ENCODE measurements around the gene SEZ6L2. TPM values are rescaled to one million over a fixed set of nuclear protein-coding genes. Genes with fewer than 3 reads are reported as not detected.
"Not testable (repeated sequence)": the region's sequence is repeated elsewhere in the genome, so short reads cannot be mapped to it uniquely, and the experiment has no call there.

SEZ6L2 gene
- total RNA-seq, 1 donor from 2014 or later, result 2.1 TPM

GRCh38 chr16:29910819-29911675 is 11.7 kb upstream of the SEZ6L2 start:
- H3K9ac ChIP-seq (ENCODE audit: low read depth in 1 of 3, low read length in 3 of 3), result no peak overlapping the region
- no peaks in the 10 kb centered on the region for H3K9me3 ChIP-seq (ENCODE audit: control insufficient read depth in 3 of 3, low read length in 3 of 3)
- H3K27ac ChIP-seq (ENCODE audit: low read depth, low read length), result no peak overlapping the region
- H3K27me3 ChIP-seq (ENCODE audit: control insufficient read depth in 3 of 3, insufficient read depth in 3 of 3, low read length in 3 of 3), result peaks cover 0 to 2% (median 0%) of the 10 kb centered on the region in 3 donors
- peaks cover 0 to 2% (median 0%) of the 10 kb centered on the region in 3 donors for H3K36me3 ChIP-seq (ENCODE audit: control insufficient read depth in 3 of 3, insufficient read depth in 3 of 3, low read length in 3 of 3)
- H3K4me1 ChIP-seq (ENCODE audit: control insufficient read depth in 3 of 3, insufficient read depth in 3 of 3, low read length in 3 of 3), result no peaks in the 10 kb centered on the region
- H3K4me3 ChIP-seq (ENCODE audit: low read length in 3 of 3), result no peak overlapping the region

DNA sequence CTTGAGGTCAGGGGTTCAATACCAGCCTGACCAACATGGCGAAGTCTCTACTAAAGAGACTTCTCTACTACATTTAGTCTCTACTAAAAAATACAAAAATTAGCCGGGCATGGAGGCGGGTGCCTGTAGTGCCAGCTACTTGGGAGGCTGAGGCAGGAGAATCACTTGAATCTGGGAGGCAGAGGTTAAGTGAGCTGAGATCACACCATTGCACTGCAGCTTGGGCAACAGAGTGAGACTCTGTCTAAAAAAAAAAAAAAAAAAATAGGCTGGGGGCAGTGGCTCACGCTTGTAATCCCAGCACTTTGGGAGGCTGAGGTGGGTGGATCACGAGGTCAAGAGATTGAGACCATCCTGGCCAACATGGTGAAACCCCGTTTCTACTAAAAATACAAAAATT is 10.5 kb upstream of the SEZ6L2 start:
- not testable (repeated sequence) for H3K4me1 ChIP-seq (ENCODE audit: control insufficient read depth in 3 of 3, insufficient read depth in 3 of 3, low read length in 3 of 3); H3K36me3 ChIP-seq (ENCODE audit: control insufficient read depth in 3 of 3, insufficient read depth in 3 of 3, low read length in 3 of 3); H3K27me3 ChIP-seq (ENCODE audit: control insufficient read depth in 3 of 3, insufficient read depth in 3 of 3, low read length in 3 of 3); H3K9ac ChIP-seq (ENCODE audit: low read depth in 1 of 3, low read length in 3 of 3); H3K4me3 ChIP-seq (ENCODE audit: low read length in 3 of 3); H3K9me3 ChIP-seq (ENCODE audit: control insufficient read depth in 3 of 3, low read length in 3 of 3); H3K27ac ChIP-seq (ENCODE audit: low read depth, low read length)

GRCh38 chr16:29909391-29909790 is 10.0 kb upstream of the SEZ6L2 start:
- Histone ChIP-seq H3K27ac (ENCODE audit: low read depth, low read length) (no peak overlapping the region), H3K9me3 (ENCODE audit: control insufficient read depth in 3 of 3, low read length in 3 of 3) (no peaks in the 10 kb centered on the region), H3K4me1 (ENCODE audit: control insufficient read depth in 3 of 3, insufficient read depth in 3 of 3, low read length in 3 of 3) (no peaks in the 10 kb centered on the region), H3K36me3 (ENCODE audit: control insufficient read depth in 3 of 3, insufficient read depth in 3 of 3, low read length in 3 of 3) (peaks cover 0 to 2% (median 0%) of the 10 kb centered on the region in 3 donors), H3K4me3 (ENCODE audit: low read length in 3 of 3) (no peak overlapping the region), H3K27me3 (ENCODE audit: control insufficient read depth in 3 of 3, insufficient read depth in 3 of 3, low read length in 3 of 3) (peaks cover 0 to 3% (median 2%) of the 10 kb centered on the region in 3 donors), H3K9ac (ENCODE audit: low read depth in 1 of 3, low read length in 3 of 3) (no peak overlapping the region)

GRCh38 chr16:29908719-29909220 is 9.4 kb upstream of the SEZ6L2 start:
- Histone ChIP-seq H3K9ac (ENCODE audit: low read depth in 1 of 3, low read length in 3 of 3) (no peak overlapping the region), H3K36me3 (ENCODE audit: control insufficient read depth in 3 of 3, insufficient read depth in 3 of 3, low read length in 3 of 3) (peaks cover 0 to 2% (median 0%) of the 10 kb centered on the region in 3 donors), H3K27ac (ENCODE audit: low read depth, low read length) (no peak overlapping the region), H3K9me3 (ENCODE audit: control insufficient read depth in 3 of 3, low read length in 3 of 3) (no peaks in the 10 kb centered on the region), H3K4me3 (ENCODE audit: low read length in 3 of 3) (no peak overlapping the region), H3K4me1 (ENCODE audit: control insufficient read depth in 3 of 3, insufficient read depth in 3 of 3, low read length in 3 of 3) (no peaks in the 10 kb centered on the region), H3K27me3 (ENCODE audit: control insufficient read depth in 3 of 3, insufficient read depth in 3 of 3, low read length in 3 of 3) (peaks cover 0 to 3% (median 2%) of the 10 kb centered on the region in 3 donors)

DNA sequence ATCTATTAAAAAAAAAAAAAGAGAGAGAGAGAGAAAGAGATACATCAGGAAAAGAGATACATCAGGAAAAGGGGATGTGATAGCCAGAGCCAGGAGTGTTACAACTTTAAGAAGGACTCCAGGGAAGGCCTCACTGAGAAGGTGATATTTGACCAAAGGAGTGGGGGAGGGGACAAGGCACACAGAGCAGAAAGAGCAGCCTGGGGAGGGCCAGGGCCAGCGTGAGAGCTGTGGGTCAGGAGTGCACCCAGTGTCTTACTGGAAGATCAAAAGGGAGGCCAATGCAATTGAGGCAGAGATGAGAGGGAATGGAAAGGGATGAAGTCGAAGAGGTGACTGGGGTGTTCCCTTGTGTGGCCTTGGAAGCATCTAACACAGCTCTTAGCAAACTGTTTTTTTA is 8.6 kb upstream of the SEZ6L2 start:
- Histone ChIP-seq H3K9me3 (ENCODE audit: control insufficient read depth in 3 of 3, low read length in 3 of 3) (no peaks in the 10 kb centered on the region), H3K27me3 (ENCODE audit: control insufficient read depth in 3 of 3, insufficient read depth in 3 of 3, low read length in 3 of 3) (peaks cover 0 to 3% (median 2%) of the 10 kb centered on the region in 3 donors), H3K4me3 (ENCODE audit: low read length in 3 of 3) (no peak overlapping the region), H3K4me1 (ENCODE audit: control insufficient read depth in 3 of 3, insufficient read depth in 3 of 3, low read length in 3 of 3) (no peaks in the 10 kb centered on the region), H3K9ac (ENCODE audit: low read depth in 1 of 3, low read length in 3 of 3) (no peak overlapping the region), H3K27ac (ENCODE audit: low read depth, low read length) (no peak overlapping the region), H3K36me3 (ENCODE audit: control insufficient read depth in 3 of 3, insufficient read depth in 3 of 3, low read length in 3 of 3) (no peaks in the 10 kb centered on the region)

DNA sequence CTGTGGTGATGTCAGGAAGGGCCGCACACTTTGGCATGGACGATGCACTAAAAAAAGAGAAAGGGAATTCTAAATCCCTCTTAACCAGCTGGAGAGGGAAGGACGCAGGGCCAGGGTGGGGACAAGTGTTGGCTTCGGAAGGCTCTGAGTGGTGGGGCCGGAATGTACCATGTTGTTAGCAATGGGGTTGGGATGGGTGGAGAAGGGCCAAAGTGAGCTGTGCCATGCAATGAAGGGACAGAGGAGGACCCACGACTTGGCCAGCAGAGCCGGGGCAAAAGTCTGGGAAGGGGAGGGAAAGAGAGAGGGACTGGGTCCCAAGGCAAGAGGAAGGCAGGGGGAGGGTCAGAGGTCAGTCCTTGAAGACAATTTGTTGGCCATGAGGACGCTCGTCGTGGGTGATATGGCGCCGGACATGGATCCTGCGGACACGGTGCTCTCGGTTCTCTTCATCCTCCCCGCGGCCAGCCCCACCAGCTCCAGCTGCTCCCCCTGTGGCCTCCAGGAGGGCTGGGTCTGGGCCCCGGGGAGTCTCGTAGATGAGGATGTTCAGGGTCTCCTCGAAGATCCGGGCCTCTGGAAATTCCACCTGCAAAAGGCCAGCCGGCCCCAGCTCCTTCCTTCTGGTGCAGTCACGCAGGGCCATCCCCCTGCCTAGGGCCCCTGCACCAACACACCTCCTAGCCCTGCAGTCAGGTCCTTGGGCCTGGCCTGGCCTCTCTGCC is 7.3 kb upstream of the SEZ6L2 start:
- Histone ChIP-seq H3K9ac (ENCODE audit: low read depth in 1 of 3, low read length in 3 of 3) (no peak overlapping the region), H3K4me3 (ENCODE audit: low read length in 3 of 3) (no peak overlapping the region), H3K27ac (ENCODE audit: low read depth, low read length) (no peak overlapping the region), H3K4me1 (ENCODE audit: control insufficient read depth in 3 of 3, insufficient read depth in 3 of 3, low read length in 3 of 3) (no peaks in the 10 kb centered on the region), H3K9me3 (ENCODE audit: control insufficient read depth in 3 of 3, low read length in 3 of 3) (no peaks in the 10 kb centered on the region), H3K36me3 (ENCODE audit: control insufficient read depth in 3 of 3, insufficient read depth in 3 of 3, low read length in 3 of 3) (no peaks in the 10 kb centered on the region), H3K27me3 (ENCODE audit: control insufficient read depth in 3 of 3, insufficient read depth in 3 of 3, low read length in 3 of 3) (peaks cover 2 to 5% (median 5%) of the 10 kb centered on the region in 3 donors)

DNA sequence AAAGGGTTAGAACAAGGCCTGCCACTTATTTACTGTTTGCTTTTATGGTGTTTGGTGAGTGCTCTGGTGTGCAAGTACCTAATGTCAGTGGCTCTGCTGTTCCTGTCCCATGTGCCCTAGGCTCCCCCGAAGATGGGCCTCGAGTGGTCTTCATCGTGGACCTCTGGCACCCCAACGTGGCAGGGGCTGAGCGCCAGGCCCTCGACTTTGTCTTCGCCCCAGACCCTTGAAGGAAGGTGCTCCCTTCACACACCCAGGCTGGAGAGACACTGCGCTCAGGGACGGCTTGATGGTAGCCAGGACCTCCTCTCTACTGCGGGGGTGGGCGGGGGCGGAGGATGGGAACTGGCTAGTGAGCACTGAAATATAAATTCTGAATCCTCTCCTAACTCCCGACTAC is 6.3 kb upstream of the SEZ6L2 start:
- Histone ChIP-seq H3K9ac (ENCODE audit: low read depth in 1 of 3, low read length in 3 of 3) (no peak overlapping the region), H3K4me3 (ENCODE audit: low read length in 3 of 3) (no peak overlapping the region), H3K4me1 (ENCODE audit: control insufficient read depth in 3 of 3, insufficient read depth in 3 of 3, low read length in 3 of 3) (peaks cover 0 to 1% (median under 1%) of the 10 kb centered on the region in 3 donors), H3K27me3 (ENCODE audit: control insufficient read depth in 3 of 3, insufficient read depth in 3 of 3, low read length in 3 of 3) (peaks cover 7 to 15% (median 13%) of the 10 kb centered on the region in 3 donors), H3K9me3 (ENCODE audit: control insufficient read depth in 3 of 3, low read length in 3 of 3) (no peaks in the 10 kb centered on the region), H3K27ac (ENCODE audit: low read depth, low read length) (no peak overlapping the region), H3K36me3 (ENCODE audit: control insufficient read depth in 3 of 3, insufficient read depth in 3 of 3, low read length in 3 of 3) (no peaks in the 10 kb centered on the region)

DNA sequence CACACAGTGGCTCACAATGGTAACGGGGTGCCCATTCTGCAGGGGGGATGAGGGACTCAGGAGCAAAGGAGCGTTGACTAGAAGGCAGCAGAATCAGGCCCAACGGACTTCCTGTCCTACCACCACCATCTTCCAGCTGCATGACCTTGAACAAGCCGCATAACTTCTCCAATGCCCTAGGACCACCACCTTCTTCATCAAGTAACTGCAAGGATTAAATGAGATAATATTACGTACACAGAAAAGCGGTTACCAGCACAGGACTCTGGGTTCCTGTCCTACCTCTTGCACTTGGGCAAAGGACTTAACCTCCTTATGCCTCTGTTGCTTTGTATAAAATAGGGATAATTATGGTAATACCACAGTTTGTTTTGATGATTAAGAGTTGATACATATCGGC is 5.6 kb upstream of the SEZ6L2 start:
- Histone ChIP-seq H3K9me3 (ENCODE audit: control insufficient read depth in 3 of 3, low read length in 3 of 3) (no peaks in the 10 kb centered on the region), H3K9ac (ENCODE audit: low read depth in 1 of 3, low read length in 3 of 3) (no peak overlapping the region), H3K27ac (ENCODE audit: low read depth, low read length) (no peak overlapping the region), H3K4me3 (ENCODE audit: low read length in 3 of 3) (no peak overlapping the region), H3K36me3 (ENCODE audit: control insufficient read depth in 3 of 3, insufficient read depth in 3 of 3, low read length in 3 of 3) (no peaks in the 10 kb centered on the region), H3K27me3 (ENCODE audit: control insufficient read depth in 3 of 3, insufficient read depth in 3 of 3, low read length in 3 of 3) (peaks cover 7 to 18% (median 14%) of the 10 kb centered on the region in 3 donors), H3K4me1 (ENCODE audit: control insufficient read depth in 3 of 3, insufficient read depth in 3 of 3, low read length in 3 of 3) (peaks cover 4 to 5% (median 4%) of the 10 kb centered on the region in 3 donors)

GRCh38 chr16:29903590-29903989 is 4.2 kb upstream of the SEZ6L2 start:
- H3K9me3 ChIP-seq (ENCODE audit: control insufficient read depth in 3 of 3, low read length in 3 of 3), result no peaks in the 10 kb centered on the region
- peaks cover 14 to 25% (median 20%) of the 10 kb centered on the region in 3 donors for H3K27me3 ChIP-seq (ENCODE audit: control insufficient read depth in 3 of 3, insufficient read depth in 3 of 3, low read length in 3 of 3)
- no peak overlapping the region for H3K27ac ChIP-seq (ENCODE audit: low read depth, low read length)
- no peaks in the 10 kb centered on the region for H3K36me3 ChIP-seq (ENCODE audit: control insufficient read depth in 3 of 3, insufficient read depth in 3 of 3, low read length in 3 of 3)
- no peak overlapping the region for H3K4me3 ChIP-seq (ENCODE audit: low read length in 3 of 3)
- H3K9ac ChIP-seq (ENCODE audit: low read depth in 1 of 3, low read length in 3 of 3), result no peak overlapping the region
- peaks cover 4 to 8% (median 7%) of the 10 kb centered on the region in 3 donors for H3K4me1 ChIP-seq (ENCODE audit: control insufficient read depth in 3 of 3, insufficient read depth in 3 of 3, low read length in 3 of 3)

DNA sequence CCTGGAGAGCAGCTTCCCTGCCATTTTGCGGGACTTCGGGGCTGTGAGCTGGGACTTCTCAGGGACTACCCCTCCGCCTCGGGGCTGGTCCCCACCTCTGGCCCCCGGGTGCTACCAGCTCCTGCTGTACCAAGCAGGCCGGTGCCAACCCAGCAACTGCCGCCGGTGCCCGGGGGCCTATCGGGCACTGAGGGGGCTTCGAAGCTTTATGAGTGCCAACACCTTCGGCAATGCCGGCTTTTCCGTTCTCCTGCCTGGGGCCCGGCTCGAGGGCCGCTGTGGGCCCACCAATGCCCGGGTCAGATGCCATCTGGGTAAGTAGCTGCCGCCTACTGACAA is 2.2 kb upstream of the SEZ6L2 start:
- Histone ChIP-seq H3K27ac (ENCODE audit: low read depth, low read length) (no peak overlapping the region), H3K36me3 (ENCODE audit: control insufficient read depth in 3 of 3, insufficient read depth in 3 of 3, low read length in 3 of 3) (no peaks in the 10 kb centered on the region), H3K9me3 (ENCODE audit: control insufficient read depth in 3 of 3, low read length in 3 of 3) (no peaks in the 10 kb centered on the region), H3K27me3 (ENCODE audit: control insufficient read depth in 3 of 3, insufficient read depth in 3 of 3, low read length in 3 of 3) (peaks cover 26 to 38% (median 37%) of the 10 kb centered on the region in 3 donors), H3K9ac (ENCODE audit: low read depth in 1 of 3, low read length in 3 of 3) (no peak overlapping the region), H3K4me1 (ENCODE audit: control insufficient read depth in 3 of 3, insufficient read depth in 3 of 3, low read length in 3 of 3) (peaks cover 4 to 8% (median 7%) of the 10 kb centered on the region in 3 donors), H3K4me3 (ENCODE audit: low read length in 3 of 3) (no peak overlapping the region)

Data from skeletal muscle tissue (tissue), 4 donors.